NCI-H1417 (cell line): Measurements from ENCODE around the gene CNTNAP5.

Source experiments
- DNase-seq, 3 experiments: peaks; one replicate each; lab custom pipeline; 2025; lab: John Stamatoyannopoulos, UW

The CNTNAP5 gene

DNA sequence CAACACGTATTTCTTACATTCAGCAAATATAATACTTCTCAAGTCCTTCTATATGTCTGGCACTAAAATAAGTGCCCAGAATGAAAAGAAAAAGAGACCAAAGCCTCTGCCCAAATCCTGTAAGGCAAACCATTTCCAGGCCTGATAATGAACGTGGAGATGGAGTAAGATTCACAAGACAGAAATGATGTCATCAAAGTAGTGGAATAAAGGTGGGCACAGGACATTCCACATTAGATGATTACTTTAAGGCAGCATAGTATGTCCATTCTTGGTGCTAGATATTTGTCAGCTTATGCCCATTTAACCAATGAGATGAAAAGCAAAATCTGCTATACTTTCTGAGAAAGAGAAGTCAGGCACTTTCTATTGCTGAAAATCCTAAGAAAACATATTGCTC, 38.5 kb downstream of the CNTNAP5 start:
- no peak for DNase-seq

DNA sequence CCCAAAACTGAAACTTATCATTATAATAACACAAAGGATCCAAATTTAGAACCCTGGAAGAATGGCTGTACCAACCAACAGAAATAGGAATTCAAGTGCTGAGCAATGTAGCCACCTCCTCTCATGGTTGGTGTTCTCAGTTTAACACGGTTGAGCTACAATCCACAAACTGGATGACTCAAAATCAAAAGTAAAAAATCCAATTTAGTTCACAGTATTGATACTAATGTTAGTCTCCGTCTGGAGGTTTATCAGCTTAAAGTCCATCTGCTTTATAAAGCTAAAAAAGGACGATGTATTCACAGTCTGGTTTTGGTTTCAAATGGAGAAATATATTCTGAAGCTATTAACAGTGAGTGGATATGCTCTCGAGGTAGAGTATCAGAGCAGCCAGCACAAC, 40.5 kb downstream of the CNTNAP5 start:
- DNase-seq, result no peak

DNA sequence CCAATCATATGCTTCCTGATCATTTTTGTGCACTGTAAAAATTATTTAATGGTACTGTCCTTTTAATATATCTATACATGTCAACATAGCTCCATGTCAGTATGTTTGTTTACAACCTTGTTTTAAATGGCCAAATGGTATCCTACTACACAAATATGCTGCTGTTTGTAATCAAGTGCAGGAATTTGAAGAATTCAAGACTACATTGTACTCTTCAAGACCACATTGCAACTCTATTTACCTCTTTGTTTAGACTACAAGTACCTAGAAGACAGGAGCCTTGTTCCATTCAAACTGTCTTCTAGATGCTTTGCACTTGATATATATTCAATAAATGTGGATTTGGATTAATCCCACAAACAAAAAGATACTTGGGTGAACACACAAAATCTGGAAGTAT, 41.7 kb downstream of the CNTNAP5 start:
- no peak for DNase-seq

DNA sequence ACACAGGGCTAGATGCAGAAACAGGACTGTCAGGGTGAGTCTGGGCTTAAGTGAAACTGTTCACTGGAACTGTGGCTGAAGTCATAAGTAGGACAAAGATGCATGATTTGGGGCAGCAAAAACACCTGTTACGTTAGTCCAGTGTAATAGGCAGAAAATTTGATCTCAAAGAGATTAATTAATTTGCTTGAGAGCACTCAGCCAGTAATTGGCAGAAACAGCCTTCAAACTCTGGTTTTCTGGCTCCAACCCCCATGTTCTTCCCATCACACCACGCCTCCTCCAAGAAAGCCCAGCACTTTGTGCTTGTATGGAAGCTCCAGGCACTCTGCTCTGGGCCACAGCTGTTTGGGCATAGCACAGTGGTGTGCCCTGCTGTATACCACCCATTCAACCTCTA, 54.0 kb downstream of the CNTNAP5 start:
- DNase-seq, result no peak

DNA sequence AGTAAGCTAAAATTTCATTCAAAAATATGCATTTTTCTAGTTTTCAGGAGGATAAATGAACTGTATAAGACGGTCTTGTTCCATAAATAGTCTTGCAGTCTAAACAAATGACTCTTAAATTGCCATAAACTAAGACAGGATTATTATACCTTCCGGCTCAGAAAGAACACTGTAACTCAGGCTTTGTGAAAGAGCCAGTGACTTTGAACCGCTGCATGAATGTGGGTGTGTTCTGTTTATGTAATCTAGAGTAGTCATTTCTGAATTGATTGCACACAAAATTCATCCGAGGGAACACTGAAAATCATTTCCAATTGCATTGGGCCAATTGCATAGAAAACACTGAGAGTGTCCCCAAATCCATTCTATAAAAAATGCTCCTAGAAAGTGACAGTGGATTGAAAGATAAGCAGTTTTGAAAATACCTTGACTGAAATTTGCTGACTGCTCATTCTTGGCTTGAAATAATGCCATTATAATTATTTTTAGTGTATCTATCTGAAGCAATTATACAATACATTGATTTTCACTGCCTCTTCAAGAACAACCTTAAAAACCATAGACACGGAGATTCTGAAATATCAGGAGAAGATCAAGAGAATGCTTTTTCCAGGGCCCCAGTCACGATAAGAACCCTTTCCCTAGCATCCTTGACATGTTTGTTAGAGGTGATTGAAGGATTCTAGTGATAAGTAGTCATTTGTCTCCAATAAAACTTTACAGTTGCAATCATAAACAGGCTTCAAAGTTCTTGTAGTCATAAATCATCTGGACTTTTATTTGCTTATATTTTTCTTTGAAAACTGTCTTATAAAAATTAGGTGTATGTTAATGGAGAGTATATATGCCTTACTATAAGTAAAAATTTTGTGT, 55.4 kb downstream of the CNTNAP5 start:
- DNase-seq, result no peak

DNA sequence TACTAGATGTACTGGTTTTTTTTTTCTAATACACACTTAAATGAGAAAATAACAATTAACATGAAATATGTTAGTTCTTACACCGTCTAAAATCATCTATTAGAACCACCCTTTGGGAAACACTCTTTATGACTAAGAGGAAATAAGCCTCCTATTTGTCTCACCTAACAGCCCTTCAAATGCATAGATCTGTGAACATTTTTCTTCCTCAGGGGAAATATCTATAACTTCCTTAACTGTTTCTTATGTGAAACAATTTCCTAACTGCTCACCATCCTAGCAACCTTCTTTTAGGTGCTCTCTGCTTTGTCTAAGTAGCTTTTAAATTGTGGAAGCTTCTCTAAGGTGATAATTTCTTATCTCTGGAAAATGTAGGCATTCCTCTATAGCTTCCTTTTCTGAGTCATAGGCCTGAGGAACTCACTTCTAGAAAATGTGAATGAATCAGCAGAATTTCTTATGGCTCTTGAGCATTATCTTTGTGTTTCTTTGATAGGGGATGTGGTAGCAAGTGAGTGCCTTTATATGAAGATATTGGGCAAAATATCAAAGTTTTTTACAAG, 56.1 kb downstream of the CNTNAP5 start:
- no peak for DNase-seq

DNA sequence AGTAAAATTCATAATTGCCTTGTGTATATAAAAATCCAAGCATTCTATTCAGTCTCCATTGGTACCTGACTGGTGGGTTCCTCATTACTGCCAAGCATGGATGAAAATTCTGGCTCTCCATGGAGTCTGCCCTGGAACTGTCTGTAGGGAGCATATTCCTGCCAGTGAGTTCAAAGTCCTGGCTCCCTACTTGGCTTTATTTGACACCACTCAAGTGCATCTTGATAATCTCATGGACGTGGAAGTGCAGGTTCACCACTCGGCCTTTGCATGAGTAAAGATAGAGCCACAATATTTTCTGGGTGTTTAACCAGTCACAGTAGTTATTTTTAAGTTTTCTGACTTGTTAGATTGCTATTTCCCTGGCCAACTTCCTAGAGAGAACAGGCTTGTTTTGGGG, 63.5 kb downstream of the CNTNAP5 start:
- no peak for DNase-seq

DNA sequence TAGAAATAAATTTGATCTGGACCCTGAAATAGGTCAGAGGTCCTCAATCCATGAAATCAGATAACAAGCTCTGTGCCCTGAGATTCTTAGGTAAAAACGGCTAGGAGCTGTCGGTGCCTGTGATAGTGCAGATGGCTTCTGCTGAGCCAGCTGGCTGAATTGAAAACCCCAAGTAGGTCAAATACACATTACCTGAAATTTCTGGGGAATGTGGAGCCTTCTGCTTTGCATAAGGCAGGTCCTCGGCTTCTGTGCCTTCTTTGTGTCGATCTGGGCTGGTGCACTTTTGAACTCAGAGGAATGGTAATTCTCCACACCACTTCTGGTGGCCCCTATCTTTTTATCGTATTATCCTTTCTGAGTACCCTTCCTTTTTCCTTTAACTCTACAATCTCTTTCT, 66.6 kb downstream of the CNTNAP5 start:
- no peak for DNase-seq

DNA sequence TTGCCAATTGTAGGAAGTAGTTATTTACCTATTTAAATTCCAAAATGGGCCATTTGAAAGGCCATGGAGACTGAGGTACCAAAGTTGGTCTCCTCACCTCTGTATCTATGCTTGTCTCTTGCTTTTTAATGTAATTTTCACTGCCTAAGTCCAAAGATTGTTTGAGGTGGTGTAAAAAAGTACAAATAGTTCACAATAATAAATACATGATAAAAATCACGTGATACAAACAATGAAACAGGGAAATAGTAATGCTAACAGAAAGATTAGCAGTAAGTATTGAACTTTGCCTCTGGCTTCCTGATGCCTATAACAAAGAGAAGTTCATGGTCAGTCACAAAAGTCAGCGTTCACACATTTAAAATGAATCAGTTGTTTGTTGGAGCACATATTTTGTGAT, 67.6 kb downstream of the CNTNAP5 start:
- DNase-seq, result no peak

DNA sequence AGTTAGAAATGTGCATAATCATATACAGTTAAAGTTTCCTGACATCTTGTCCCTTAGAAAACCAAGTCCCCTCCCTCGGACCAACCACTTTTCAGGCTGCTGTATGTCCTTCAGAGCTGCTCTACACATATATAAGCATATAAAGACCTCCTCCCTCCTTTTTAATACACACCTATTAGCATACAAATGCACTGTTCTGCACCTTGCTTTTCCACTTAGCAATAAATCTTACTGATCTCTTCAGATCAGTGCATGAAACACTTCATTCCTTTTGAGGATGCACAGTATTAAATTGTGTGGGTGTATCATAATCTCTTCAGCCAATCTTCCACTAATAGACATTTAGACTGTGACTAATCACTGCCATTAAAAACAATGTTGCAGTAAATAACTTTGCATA, 79.8 kb downstream of the CNTNAP5 start:
- no peak for DNase-seq

DNA sequence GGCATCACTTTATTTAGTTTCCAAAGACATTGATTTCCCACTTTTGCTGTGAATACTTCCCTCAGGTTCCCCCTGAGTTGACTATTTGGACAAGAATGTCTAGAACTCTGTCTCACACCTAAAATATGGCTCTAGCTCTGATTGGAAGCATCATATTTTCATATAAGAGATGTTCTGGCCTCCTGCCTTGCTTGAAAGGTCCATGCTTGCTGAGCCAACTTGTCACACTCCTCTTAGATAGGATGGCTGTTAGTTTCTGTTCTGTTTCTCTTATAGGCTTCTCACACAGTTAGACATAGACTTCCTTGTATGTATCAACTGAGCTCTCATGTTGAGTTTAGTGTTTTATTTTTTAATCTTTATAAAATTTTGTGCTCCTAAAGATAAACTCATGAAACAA, 87.1 kb downstream of the CNTNAP5 start:
- DNase-seq, result no peak

DNA sequence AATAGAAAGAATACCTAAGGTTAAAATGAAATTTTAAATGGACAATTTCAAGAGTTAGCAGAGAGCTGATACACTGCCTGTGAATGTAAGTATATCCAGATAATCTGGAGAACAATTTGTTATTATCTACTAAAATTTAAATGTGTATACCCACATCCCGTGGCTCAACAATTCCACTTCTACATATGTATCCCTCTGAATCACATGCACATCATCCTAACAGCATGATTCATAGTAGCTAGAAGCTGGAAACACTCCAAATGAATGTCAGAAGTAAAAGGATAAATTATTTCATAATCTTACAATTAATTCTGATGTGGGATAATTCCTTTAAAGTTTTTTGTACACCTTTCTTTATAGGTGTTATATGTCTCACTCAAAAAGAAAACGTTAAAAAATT, 87.9 kb downstream of the CNTNAP5 start:
- no peak for DNase-seq

DNA sequence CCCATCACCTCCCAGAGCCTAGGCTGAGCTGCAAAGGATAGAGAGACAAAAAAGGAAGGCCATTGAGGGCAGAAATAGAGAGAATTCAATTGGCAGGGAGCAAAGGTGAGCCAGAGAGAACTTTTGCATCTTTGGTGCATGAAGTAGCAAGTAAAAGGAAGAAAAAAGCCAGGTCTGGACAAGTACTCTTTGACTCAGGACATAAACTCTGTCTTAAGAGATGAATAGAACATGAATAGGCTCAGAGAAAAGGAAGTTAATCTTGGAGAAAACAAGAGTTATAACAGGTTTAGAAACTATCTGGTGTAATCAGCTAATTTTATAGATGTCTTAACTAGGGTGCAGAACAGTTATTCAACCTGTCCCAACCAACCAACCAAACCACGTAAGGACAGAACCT, 95.2 kb downstream of the CNTNAP5 start:
- no peak for DNase-seq

DNA sequence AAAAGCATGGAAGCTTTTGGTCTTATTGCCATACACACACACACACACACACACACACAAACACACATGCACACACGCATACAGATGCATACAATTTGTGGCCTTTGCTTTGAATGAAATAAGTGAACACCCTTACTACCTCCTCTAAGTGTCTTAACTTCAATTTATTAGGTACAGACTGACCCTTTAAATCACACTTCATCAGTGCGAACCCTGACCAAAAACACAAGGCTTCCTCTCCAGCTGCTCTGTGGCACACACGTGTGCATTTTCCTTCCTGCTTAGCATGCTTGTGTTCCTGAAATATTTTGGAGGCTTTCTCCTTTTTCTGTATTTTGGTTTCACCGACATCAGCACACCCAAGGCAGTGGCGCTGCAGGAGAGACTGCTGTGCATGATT, 96.0 kb downstream of the CNTNAP5 start:
- no peak for DNase-seq

DNA sequence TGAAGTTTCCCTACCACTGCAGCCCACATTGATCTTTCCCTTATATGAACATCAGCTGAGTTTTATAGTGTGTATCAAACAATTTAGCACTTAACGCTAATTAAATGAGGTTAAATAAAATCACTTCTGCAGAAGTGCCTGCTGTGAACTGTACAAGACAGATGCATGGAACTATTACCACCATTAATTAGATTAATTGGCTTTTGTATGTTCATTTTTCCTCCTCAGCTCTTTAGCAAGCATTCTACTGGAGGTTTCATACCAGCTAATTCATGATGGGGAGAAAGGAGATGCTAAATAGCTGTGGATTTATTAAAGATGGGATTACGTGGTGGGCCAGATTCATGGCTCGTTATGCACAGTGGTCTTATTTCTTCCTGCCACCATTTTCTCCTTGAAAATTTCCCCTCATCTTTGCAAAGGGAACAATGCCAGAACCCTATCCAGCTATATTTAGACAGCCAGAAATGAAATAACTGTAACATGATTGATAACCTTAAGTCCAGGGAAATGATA, 96.7 kb downstream of the CNTNAP5 start:
- DNase-seq, result no peak

DNA sequence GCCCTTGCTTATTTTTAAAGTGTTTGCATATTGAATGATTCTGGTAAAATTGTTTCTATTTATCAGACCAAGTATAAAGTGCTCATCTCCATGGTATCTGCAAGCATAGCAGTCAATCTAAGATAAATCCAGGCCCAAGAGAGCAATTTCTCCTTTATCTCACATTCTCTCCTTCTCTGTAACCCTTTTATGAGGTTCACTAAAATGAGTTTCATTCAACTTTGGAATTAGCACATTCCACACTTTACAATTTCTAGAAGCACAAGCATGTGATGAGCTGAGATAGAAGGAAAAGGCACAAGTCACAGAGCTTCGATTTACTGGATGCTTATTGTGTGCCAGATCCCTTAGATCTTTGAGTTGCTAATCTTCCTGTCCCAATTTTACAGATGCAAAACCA, 97.3 kb downstream of the CNTNAP5 start:
- no peak for DNase-seq

DNA sequence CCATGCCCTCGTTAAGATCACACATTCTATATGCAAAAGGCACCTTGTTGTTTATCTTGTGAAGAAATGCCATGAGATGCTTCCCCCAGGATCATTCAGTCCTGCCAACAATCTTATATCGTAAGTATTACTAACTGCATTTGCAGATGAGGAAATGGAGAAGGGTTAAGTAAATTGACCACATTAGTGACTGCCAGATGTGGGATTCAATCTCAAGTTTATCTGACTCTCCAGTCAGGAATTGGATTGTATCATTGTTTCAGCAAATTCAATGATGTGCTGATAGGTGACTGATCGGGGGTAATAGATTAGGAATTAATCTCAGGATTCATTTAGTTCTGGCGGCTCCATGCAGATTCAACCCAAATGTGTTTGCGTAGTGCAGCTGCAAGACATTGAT, 106.2 kb downstream of the CNTNAP5 start:
- DNase-seq, result no peak

DNA sequence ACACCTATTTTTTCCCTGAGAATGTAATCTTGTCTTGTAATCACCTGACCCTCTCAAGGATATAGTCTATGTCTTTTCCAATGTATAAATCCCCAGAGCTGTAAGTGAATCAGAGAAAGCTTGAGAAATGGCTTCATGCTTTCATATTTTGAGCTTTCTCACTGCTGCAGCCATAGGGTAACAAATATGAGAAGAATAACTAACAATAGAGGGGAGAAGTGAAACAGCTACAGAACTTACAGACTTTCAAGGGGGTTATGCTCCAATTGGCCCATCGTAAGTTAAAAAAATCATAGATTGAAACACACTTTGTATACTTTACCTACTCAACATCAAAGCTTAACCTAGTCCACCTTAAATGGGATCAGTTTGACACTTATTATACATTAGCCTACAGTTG, 111.0 kb downstream of the CNTNAP5 start:
- no peak for DNase-seq

DNA sequence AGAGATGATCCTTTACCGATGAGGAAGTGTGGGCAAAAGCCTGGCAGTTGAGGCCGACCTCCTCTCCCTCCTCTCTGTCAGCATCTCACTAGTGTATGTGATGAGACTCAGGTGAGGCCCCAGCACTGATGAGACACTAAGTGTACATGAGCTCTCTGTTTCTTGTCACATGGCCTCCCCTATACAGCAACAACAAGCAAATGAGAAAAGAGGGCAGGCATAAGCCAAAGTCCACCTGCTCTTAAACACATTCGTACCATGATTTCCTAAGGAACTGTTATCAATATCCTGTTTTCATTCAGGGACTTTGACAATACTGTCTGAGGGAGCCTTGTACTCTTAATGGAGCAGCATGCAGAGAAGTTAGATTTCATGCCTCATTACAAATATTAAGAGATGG, 113.0 kb downstream of the CNTNAP5 start:
- no peak for DNase-seq

DNA sequence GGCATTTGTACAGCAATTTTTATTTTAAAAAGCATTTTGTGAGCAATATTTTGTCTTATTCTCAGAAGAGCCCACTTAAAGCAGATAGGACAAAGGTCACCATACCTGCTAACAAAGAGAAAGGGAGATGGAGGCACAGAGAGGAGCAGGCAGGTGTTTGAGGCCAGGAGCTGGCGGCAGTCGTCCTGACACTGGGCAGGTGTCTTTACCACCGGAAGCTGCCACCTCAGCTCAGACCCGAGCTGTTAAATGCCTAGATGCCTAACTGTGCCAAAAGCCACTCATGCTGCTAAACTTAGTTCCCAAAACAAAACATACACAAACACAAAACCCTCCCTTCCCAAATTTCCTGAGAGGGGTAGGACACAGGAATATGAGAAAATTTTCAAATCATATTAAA, 120.9 kb downstream of the CNTNAP5 start:
- peak in 1 of 3 experiments; percentile 11 for DNase-seq

DNA sequence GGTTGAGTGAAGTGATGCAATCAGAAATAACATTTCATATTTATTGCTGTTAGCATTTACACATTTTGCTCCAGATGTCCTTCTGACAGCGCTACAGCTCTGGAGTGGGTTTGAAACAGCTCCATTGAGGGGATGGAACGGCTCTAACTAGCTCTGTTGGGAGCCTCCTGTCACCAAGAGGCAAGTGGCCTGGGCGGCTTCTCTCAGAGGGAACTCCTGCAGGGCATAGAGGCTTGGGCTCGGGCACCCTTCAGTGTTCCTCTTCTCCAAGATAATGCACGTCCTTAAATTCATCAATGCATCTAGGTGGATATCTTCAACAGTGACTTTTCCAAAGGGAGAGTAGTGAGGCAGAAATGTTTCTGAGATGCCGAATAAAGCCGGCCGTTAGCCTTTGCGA, 122.5 kb downstream of the CNTNAP5 start:
- DNase-seq, result no peak

DNA sequence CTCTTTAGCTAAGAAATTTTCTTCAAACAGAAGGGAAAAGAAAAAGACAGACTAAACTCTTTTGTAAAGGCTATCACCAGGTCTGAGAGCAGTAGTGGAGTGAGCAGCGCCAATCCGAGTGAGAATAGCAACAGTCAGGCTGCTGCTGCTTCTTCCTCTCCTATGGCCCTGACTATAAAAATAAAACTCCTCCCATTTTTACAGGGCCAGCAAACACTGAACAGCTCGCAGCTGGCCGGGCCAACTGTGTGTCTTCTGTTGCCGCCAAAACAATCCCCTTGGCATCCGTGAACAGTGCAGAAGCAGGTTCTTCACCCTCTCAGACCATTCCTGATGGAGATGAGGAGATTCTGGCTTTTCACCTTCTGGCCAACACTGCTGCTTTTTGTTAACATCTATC, 124.5 kb downstream of the CNTNAP5 start:
- DNase-seq, result no peak

DNA sequence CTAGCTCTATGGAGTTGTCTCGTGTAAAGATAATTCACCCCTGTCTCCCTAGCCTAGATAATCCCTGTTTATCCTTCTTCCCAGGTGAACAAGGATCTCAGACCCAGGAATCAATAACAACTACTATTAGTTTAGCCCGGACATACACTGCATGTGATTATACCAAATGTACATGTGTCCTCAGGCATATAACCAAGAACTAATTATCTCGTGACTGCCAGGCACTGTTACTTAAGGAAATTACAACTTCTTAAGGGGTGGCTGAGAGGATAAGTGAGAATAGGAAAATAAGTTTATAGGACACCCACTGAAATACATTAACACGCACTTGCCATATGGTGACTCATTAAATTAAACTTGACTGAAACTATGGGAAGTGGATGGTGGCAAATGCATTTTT, 126.6 kb downstream of the CNTNAP5 start:
- DNase-seq, result no peak

DNA sequence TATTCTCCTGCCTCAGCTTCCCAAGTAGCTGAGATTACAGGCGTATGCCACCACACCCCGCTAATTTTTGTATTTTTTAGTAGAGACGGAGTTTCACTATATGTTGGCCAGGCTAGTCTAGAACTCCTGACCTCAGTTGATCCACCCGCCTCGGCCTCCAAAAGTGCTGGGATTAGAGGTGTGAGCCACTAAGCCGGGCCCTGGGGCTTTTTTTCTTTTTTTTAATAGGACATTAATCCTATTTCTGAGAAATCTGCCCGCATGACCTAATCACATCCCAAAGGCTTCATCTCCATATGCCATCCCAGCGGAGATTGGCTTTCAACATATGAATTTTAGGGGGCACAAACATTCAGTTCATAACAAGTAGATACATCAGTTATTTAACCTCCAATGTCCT, 128.6 kb downstream of the CNTNAP5 start:
- DNase-seq, result no peak
